ENCODE data around the gene PGAP6. TPM values are rescaled to one million over a fixed set of nuclear protein-coding genes. Genes with fewer than 3 reads are reported as not detected.

Gene PGAP6, protein sequence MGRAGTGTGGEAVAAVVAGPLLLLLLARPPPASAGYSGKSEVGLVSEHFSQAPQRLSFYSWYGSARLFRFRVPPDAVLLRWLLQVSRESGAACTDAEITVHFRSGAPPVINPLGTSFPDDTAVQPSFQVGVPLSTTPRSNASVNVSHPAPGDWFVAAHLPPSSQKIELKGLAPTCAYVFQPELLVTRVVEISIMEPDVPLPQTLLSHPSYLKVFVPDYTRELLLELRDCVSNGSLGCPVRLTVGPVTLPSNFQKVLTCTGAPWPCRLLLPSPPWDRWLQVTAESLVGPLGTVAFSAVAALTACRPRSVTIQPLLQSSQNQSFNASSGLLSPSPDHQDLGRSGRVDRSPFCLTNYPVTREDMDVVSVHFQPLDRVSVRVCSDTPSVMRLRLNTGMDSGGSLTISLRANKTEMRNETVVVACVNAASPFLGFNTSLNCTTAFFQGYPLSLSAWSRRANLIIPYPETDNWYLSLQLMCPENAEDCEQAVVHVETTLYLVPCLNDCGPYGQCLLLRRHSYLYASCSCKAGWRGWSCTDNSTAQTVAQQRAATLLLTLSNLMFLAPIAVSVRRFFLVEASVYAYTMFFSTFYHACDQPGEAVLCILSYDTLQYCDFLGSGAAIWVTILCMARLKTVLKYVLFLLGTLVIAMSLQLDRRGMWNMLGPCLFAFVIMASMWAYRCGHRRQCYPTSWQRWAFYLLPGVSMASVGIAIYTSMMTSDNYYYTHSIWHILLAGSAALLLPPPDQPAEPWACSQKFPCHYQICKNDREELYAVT
- 10 to 100 TPM; 19.9 to 47.6 (median 24.3) TPM for total RNA-seq

DNA sequence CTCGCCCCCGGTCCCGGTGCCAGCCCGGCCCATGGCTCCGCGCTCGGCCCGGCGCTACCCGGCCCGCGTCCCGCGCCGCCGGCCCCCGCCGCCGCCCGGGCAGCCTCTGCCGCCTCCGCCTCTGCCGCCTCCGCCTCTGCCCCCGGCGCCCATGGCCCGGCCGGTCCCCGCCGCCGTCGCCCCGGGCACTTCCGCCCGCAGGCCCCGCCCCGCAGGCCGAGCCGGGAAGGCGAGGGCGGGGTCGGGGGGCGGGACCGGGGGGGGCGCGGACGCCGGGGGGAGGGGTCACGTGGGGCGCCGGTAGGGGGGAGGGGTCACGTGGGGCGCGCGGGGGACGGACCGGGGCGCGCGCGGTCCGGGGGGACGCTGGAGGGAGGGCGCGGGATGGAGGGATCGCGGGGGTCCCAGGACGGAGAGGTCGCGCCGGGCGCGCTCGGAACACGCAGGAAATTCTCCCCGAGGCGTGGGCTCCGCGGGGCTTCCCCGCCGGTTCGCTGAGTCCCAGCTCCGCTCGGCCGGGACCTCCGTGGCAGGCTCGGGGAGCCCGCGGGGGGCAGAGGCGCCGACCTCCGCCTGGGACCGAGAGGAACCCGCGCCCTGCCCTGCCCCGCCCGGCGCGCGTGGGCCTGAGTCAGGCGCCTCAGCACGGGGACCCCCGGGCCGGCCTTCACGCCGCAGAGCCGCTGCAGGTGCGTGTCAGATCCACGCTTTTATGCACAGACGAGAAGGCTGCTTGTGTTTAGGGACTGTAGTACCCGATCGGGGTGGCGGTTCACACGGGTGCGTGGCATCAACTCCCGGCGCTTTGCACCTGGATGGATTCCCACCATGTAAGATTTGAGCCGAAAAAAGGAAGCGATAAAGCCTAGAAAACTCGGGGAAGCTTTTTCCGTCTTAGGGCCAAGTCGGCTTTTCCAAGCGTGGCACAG, at the start of gene PGAP6:
PGAP6 (minus strand) TSS at position 190 of the 929 bp plus-strand sequence; CDS start at position 33, 157 bp downstream.
- 0% methylated on average over 13 of the region's 123 CpGs; no CpG with 5 or more reads in 1 of the 2 donors for WGBS, 2 donors (ENCODE audit: low coverage in 1 of 2)
- Histone ChIP-seq H3K36me3 (peaks cover 0 to 7% of the 10 kb centered on the region in 2 donors), H3K4me1 (peaks cover 0 to 63% (median 28%) of the 10 kb centered on the region in 3 donors), H3K27ac (peak within 1 kb of the TSS; percentile 41 to 87 (median 84)), H3K27me3 (no peaks in the 10 kb centered on the region), H3K9me3 (no peaks in the 10 kb centered on the region), H3K4me3 (peak within 1 kb of the TSS; percentile 87 to 97)
- TF ChIP-seq POLR2A (IDR thresholded peaks at IDR 0.05) (peak in 1 of 2 donors; percentile 54), POLR2AphosphoS5 (IDR thresholded peaks at IDR 0.05) (no peak), EP300 (IDR thresholded peaks at IDR 0.05) (no peak)
- TF ChIP-seq, protein P1, sequence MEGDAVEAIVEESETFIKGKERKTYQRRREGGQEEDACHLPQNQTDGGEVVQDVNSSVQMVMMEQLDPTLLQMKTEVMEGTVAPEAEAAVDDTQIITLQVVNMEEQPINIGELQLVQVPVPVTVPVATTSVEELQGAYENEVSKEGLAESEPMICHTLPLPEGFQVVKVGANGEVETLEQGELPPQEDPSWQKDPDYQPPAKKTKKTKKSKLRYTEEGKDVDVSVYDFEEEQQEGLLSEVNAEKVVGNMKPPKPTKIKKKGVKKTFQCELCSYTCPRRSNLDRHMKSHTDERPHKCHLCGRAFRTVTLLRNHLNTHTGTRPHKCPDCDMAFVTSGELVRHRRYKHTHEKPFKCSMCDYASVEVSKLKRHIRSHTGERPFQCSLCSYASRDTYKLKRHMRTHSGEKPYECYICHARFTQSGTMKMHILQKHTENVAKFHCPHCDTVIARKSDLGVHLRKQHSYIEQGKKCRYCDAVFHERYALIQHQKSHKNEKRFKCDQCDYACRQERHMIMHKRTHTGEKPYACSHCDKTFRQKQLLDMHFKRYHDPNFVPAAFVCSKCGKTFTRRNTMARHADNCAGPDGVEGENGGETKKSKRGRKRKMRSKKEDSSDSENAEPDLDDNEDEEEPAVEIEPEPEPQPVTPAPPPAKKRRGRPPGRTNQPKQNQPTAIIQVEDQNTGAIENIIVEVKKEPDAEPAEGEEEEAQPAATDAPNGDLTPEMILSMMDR (IDR thresholded peaks at IDR 0.05): no peak
- peak; percentile 89 for ATAC-seq

DNA sequence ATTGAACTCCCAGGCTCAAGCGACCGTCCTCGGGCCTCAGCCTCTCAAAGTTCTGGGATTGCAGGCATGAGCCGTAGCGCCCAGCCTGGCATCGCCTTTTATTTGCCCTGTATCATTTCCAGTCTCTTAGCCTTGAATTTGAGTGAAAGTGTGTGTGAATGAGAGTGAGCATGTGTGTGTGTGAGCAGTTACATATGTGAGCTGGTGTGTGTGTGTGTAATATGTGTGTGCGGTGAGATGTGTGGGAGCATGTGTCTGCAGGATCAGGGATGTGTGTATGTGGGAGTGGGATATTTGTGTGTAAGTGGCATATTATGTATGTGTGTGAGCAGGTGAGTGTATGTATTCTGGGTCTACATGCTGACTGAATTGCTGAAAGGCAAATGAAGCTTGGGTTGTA, 49.1 kb upstream of the PGAP6 start:
- TF ChIP-seq POLR2A (IDR thresholded peaks at IDR 0.05) (no peak), EP300 (IDR thresholded peaks at IDR 0.05) (no peak), POLR2AphosphoS5 (IDR thresholded peaks at IDR 0.05) (no peak)
- TF ChIP-seq, protein P1 (IDR thresholded peaks at IDR 0.05): no peak
- no peak for ATAC-seq
- H3K36me3 ChIP-seq: peaks cover 0 to 25% of the 10 kb centered on the region in 2 donors
- 95 to 100% methylated on average over 1 to 7 of the region's 7 CpGs for WGBS, 2 donors (ENCODE audit: low coverage in 1 of 2)
- H3K9me3 ChIP-seq: no peaks in the 10 kb centered on the region
- H3K27ac ChIP-seq: no peak overlapping the region
- peaks cover 0 to 41% (median 9%) of the 10 kb centered on the region in 3 donors for H3K4me1 ChIP-seq
- H3K4me3 ChIP-seq: no peak overlapping the region
- H3K27me3 ChIP-seq: no peaks in the 10 kb centered on the region

DNA sequence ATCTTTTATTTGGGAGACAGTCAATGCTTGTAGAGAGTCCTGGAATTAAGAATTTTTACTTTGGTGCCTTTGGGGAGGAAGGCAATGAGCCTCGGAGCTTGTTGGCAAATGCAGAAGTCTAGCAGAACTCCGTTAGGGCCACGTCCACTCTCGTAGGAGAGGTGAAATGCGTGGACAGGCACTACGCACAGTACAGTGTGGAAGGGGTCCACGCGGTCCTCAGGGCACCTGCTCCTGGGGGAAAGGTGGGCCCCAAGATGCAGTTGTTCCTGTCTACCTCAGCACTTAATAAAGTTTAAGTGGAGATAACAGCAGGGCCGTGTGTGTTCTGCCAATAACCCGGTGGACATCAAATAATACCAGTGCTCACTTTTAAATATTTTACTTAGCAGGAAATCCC, 45.5 kb upstream of the PGAP6 start:
- H3K4me3 ChIP-seq: peak overlapping the region; percentile 80 to 87
- TF ChIP-seq, protein P1 (IDR thresholded peaks at IDR 0.05): no peak
- no peak for TF ChIP-seq EP300 (IDR thresholded peaks at IDR 0.05)
- TF ChIP-seq POLR2A (IDR thresholded peaks at IDR 0.05): no peak
- TF ChIP-seq POLR2AphosphoS5 (IDR thresholded peaks at IDR 0.05): no peak
- no peaks in the 10 kb centered on the region for H3K27me3 ChIP-seq
- peaks cover 0 to 64% (median 19%) of the 10 kb centered on the region in 3 donors for H3K4me1 ChIP-seq
- WGBS, 2 donors (ENCODE audit: low coverage in 1 of 2): 21 to 28% methylated on average over 2 to 9 of the region's 10 CpGs
- peaks cover 0 to 15% of the 10 kb centered on the region in 2 donors for H3K36me3 ChIP-seq
- peak overlapping the region in 2 of 4 donors; percentile 97 to 98 for H3K27ac ChIP-seq
- H3K9me3 ChIP-seq: no peaks in the 10 kb centered on the region
- ATAC-seq: no peak

DNA sequence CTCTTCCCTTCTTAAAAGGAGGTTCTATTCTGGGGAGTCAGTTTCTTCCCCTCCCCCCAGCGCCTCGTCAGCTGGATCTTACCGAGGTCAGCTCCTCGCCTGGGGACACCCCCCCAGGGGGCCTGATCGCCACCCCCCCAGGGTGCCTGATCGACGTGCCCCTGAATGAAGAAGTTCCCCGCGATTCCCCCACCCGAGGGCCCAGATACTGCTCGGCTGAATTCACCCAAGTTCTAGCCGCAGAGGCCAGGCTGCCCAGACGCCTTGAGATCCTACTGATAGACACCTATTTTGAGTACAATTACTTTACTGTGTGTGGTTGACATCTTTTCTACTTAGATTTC, 45.1 kb upstream of the PGAP6 start:
- TF ChIP-seq POLR2AphosphoS5 (IDR thresholded peaks at IDR 0.05) (no peak), POLR2A (IDR thresholded peaks at IDR 0.05) (no peak), EP300 (IDR thresholded peaks at IDR 0.05) (no peak)
- TF ChIP-seq, protein P1 (IDR thresholded peaks at IDR 0.05): no peak
- ATAC-seq: no peak
- peaks cover 0 to 64% (median 19%) of the 10 kb centered on the region in 3 donors for H3K4me1 ChIP-seq
- H3K27ac ChIP-seq: peak overlapping the region in 3 of 4 donors; percentile 88 to 98 (median 97)
- WGBS, 2 donors (ENCODE audit: low coverage in 1 of 2): 0% methylated on average over 1 of the region's 13 CpGs; no CpG with 5 or more reads in 1 of the 2 donors
- peak overlapping the region; percentile 80 to 87 for H3K4me3 ChIP-seq
- H3K9me3 ChIP-seq: no peaks in the 10 kb centered on the region
- no peaks in the 10 kb centered on the region for H3K27me3 ChIP-seq
- H3K36me3 ChIP-seq: peaks cover 0 to 15% of the 10 kb centered on the region in 2 donors
